ENCODE data around the gene ATG9A.

DNA sequence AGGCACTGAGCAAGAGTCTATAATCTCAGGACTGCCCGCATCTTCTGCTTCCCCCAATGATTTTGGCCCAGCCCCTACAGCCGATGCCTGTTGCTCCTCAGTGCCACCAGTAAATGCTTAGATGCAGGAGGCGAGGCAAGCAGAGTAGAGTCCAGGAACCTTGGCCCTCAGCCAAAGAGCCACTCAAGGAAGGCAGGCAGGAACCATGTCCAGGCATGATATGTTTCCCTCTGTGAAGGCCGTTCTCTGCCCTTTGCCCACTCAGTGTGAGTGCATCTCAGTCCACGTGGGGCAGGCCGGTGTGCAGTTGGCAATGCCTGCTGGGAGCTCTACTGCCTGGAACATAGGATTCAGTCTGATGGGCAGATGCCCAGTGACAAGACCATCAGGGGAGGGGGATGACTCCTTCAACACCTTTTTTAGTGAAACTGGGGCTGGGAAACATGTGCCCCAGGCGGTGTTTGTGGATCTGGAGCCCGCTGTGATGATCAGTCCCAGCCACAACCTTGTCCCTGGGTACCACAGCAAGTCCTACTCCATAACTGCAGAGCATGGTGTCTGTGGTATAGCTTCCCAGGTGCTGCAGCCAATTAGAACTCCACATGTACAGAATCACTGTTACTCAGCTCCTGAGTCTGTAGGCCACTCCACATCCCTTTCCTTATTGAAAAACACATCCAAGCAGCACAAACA lies 40.1 kb upstream of the ATG9A start:
- no peak for TF ChIP-seq POLR2A (IDR thresholded peaks at IDR 0.05)
- TF ChIP-seq, protein P1, sequence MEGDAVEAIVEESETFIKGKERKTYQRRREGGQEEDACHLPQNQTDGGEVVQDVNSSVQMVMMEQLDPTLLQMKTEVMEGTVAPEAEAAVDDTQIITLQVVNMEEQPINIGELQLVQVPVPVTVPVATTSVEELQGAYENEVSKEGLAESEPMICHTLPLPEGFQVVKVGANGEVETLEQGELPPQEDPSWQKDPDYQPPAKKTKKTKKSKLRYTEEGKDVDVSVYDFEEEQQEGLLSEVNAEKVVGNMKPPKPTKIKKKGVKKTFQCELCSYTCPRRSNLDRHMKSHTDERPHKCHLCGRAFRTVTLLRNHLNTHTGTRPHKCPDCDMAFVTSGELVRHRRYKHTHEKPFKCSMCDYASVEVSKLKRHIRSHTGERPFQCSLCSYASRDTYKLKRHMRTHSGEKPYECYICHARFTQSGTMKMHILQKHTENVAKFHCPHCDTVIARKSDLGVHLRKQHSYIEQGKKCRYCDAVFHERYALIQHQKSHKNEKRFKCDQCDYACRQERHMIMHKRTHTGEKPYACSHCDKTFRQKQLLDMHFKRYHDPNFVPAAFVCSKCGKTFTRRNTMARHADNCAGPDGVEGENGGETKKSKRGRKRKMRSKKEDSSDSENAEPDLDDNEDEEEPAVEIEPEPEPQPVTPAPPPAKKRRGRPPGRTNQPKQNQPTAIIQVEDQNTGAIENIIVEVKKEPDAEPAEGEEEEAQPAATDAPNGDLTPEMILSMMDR (IDR thresholded peaks at IDR 0.05): no peak
